Erythroblast (primary cell): ENCODE results near the gene KRIT1.

Experiments used
- DNase-seq, 2 experiments: peaks; one replicate each; lab custom pipeline; 2025; lab: John Stamatoyannopoulos, UW
- GATA1 ChIP-seq: IDR thresholded peaks from 2 replicates; pipeline ENCODE4 v1.6.1; 2011; ENCODE audit warnings: low read depth, mild to moderate bottlenecking, control low read depth, low read length, moderate library complexity
- POLR2A ChIP-seq: IDR thresholded peaks from 2 replicates; pipeline ENCODE4 v1.6.1; 2011; ENCODE audit warnings: mild to moderate bottlenecking, low read length

KRIT1 gene

GRCh38 chr7:92155108-92155739 lies 90.5 kb downstream of the KRIT1 start:
- DNase-seq, result no peak
- TF ChIP-seq POLR2A, result no peak
- TF ChIP-seq GATA1, result no peak

DNA sequence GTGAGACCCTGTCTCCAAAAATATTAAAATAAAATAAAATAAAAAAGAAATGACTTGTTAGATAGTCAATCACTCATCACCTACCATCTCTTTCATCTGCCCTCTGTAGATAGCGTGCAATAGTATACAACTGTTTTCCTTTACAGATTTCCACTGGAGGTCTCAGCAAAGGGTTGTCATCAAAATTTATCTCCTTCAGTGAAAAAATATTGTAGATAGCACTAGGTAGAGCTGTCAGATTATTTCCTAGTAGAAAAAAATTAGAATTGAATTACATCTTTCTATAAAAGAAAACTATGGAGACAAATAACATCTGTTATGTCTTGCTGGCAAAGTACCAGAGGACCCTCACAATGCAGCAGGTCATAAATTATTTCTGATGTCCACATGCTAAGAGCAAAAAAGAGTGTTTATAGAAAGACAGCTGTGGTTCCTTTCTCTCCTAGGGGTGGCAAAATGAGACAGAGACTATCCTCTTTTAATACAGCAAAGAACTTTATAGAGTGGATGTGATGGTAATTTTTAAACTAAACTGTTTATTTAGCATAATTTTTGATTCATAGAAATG lies 95.2 kb downstream of the KRIT1 start:
- no peak for DNase-seq
- no peak for TF ChIP-seq GATA1
- no peak for TF ChIP-seq POLR2A

DNA sequence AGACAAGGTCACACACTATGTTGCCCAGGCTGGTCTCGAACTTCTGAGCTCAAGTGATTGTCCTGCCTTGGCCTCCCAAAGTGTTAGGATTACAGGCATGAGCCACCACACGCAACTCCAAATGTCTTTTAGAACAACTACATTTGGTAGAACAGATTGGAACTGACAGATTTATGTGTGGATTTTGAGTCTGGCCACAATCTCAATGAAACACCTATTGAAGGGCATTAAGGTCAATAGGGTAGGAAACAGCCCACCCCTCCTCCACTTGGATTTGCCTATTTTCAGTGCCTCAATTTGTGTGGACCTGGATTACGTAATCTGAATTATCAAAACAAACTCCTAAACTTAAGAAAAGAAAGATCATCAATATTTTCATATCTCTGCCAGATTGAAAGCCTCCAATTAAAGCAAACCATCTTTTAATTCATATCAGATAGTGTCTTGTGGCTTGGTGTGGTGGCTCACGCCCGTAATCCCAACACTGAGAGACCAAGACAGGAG lies 95.9 kb downstream of the KRIT1 start:
- TF ChIP-seq POLR2A (no peak), GATA1 (no peak)
- DNase-seq, result no peak
